ENCODE data around the gene RFT1.

The RFT1 gene

DNA sequence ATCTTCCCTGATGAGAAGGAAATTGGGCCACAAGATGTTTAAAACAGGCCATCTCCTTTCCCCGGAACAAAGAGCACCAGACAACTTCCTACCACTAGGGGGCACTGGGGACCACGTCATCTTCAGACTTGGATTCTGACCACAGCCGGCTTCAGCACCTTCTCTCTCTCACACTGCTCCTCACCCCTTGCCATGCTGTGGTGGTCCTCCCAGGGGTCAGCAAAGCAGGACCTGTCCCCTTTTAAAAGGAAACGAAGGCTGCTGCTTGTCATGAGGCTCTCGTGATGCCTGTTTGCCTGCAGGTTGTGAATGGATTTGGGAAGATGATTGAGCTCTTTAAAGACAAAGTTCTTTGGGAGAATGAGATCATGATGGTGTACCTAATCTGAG is 16.2 kb downstream of the RFT1 start:
- no peak for DNase-seq (ENCODE audit: low read depth, low spot score)
- CTCF ChIA-PET, result interaction anchor here (0.7 to 13.0 kb wide), 28 partner anchors 9 to 596 kb away, joined by 3 to 218 read pairs (median 6); partner anchors contain the start of gene RFT1
- no peak overlapping the region for H3K4me3 ChIP-seq (ENCODE audit: low read depth, low read length)
- TF ChIP-seq, protein P1, sequence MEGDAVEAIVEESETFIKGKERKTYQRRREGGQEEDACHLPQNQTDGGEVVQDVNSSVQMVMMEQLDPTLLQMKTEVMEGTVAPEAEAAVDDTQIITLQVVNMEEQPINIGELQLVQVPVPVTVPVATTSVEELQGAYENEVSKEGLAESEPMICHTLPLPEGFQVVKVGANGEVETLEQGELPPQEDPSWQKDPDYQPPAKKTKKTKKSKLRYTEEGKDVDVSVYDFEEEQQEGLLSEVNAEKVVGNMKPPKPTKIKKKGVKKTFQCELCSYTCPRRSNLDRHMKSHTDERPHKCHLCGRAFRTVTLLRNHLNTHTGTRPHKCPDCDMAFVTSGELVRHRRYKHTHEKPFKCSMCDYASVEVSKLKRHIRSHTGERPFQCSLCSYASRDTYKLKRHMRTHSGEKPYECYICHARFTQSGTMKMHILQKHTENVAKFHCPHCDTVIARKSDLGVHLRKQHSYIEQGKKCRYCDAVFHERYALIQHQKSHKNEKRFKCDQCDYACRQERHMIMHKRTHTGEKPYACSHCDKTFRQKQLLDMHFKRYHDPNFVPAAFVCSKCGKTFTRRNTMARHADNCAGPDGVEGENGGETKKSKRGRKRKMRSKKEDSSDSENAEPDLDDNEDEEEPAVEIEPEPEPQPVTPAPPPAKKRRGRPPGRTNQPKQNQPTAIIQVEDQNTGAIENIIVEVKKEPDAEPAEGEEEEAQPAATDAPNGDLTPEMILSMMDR (IDR thresholded peaks at IDR 0.05; ENCODE audit: insufficient read depth, low read length, missing control alignments), result peak; percentile 92
- POLR2A ChIA-PET, result interaction anchor here (1.7 kb wide), 1 partner anchor 11 kb away, joined by 3 read pairs; no protein-coding TSS in a partner anchor

DNA sequence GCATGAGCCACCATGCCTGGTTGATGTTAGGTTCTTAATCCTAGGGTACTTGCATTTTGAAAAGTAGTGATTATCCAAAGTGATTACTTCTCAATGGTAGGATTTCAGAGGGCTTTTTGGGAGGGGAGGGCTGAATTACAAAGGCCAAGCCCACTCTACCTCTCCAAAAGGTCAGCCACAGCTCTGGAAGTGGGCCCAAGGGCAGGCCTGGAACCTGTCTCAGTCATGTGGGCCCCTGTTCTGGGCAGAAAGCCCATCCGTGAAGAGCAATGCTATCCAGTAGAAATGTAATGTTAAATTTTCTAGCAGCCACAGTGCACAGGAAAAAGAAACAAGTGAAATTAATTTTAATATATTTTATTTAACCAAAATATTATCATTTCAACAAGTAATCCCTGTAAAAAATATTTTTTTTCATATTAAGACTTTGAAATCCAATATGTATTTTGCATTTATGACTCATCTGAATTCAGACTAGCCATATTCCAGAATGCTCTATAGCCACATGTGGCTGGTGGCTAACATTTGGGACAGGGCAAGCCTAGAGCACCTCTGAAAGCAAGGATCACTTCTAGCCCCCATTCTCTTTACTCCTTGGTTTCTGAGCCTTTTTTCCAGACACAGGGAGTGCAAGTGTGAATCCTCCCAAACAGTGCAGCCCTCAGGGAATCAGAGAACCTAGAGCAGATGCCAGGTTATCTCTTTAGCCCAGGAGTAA is 16.8 kb downstream of the RFT1 start:
- POLR2A ChIA-PET, result interaction anchor here (1.7 kb wide), 1 partner anchor 12 kb away, joined by 3 read pairs; no protein-coding TSS in a partner anchor
- DNase-seq (ENCODE audit: low read depth, low spot score), result no peak
- no peak overlapping the region for H3K4me3 ChIP-seq (ENCODE audit: low read depth, low read length)
- TF ChIP-seq, protein P1 (IDR thresholded peaks at IDR 0.05; ENCODE audit: insufficient read depth, low read length, missing control alignments), result no peak
- CTCF ChIA-PET, result interaction anchor here (0.6 to 13.0 kb wide), 30 partner anchors 9 to 597 kb away, joined by 3 to 218 read pairs (median 6); partner anchors contain the start of gene RFT1

DNA sequence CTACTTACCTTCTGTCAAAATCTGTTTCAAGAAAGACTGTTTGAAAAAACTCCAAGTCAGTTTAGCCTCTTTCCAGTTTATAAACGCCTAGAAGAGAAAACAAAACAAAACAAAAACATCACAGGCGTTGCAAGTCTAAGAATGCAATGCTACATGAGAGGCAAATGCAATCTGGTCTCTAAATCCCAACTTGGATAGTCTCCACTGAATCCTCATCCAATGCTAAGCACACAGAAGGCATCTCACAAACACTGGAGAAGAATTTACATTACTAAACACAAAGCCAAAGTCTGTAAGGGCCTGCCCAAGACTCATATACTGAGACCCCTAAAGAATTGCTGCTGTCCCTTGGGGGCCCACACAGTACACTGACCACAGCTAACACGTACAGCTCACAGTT is 18.4 kb downstream of the RFT1 start:
- H3K4me3 ChIP-seq (ENCODE audit: low read depth, low read length), result no peak overlapping the region
- ChIA-PET POLR2A (no interaction called here), CTCF (interaction anchor here (0.6 to 13.0 kb wide), 8 partner anchors 8 to 231 kb away, joined by 3 to 218 read pairs (median 9); no protein-coding TSS in a partner anchor)
- no peak for DNase-seq (ENCODE audit: low read depth, low spot score)
- TF ChIP-seq, protein P1 (IDR thresholded peaks at IDR 0.05; ENCODE audit: insufficient read depth, low read length, missing control alignments), result no peak

DNA sequence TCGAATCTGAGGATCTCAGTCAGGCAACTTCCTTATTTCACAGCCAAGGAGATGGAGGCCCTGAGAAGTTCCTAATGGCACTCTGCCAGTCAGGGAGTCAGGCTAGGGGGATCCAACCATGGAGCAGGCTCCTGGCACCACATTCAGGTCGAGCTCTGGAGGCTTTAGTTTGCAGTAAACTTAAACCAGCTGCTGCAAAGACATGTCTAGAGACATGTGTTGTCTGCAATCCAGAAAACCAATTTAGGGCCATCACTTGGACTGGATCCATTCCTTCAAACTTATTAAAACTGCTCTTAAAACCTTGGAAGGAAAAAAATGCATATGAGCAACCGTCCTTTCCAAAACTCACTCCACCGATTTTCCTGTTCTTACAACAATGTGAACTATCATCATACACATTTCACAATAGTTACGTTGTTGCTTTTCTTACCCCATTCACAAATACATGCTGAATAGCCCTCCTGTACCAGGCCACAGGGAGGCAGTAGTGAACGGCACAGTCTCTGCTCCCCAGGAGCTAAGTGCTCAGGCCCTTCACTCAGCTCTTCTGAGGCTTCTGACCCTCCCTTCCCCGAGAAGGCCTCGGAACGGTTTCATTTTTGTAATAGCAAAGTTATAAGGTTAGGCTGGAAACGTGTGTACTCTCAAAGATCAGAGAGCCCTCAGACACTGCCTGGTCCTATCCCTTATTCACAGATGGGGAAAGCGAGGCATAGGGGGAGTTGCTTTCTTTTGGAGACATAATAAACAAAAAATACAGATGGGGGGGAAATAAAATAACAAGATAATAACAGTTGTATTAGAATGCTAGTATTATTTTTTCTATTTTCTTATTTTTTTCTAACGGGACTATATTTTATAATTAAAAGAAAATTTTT is 20.1 kb downstream of the RFT1 start:
- no peak overlapping the region for H3K4me3 ChIP-seq (ENCODE audit: low read depth, low read length)
- DNase-seq (ENCODE audit: low read depth, low spot score), result no peak
- ChIA-PET CTCF (interaction anchor here (0.6 to 13.0 kb wide), 18 partner anchors 8 to 148 kb away, joined by 3 to 218 read pairs (median 4); partner anchors contain the start of gene RFT1), POLR2A (no interaction called here)
- TF ChIP-seq, protein P1 (IDR thresholded peaks at IDR 0.05; ENCODE audit: insufficient read depth, low read length, missing control alignments), result peak; percentile 63

DNA sequence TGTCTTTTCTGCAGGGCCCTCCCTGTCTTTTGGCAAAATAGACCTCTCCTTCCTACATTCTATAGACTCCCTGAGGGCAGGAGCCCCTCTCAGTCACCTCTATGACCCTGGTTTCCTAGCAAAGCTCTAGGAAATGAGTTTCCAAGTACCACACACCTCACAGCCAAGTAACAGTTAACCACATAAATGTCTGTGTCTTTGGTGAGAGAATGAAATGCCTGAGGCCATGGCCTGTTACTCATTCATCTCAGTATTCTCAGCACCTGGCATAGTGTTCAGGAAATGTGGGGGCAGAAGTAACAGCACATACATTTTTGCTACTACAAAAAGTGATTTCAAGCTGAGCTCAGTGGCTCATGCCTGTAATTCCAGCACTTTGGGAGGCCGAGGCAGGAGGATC is 21.0 kb downstream of the RFT1 start:
- no peak for DNase-seq (ENCODE audit: low read depth, low spot score)
- CTCF ChIA-PET, result interaction anchor here (0.6 to 13.0 kb wide), 9 partner anchors 11 to 128 kb away, joined by 3 to 218 read pairs (median 4); partner anchors contain the start of gene RFT1
- no peak overlapping the region for H3K4me3 ChIP-seq (ENCODE audit: low read depth, low read length)
- TF ChIP-seq, protein P1 (IDR thresholded peaks at IDR 0.05; ENCODE audit: insufficient read depth, low read length, missing control alignments), result no peak
- POLR2A ChIA-PET, result interaction anchor here (0.6 kb wide), 2 partner anchors 305 to 307 kb away, joined by 3 to 4 read pairs; no protein-coding TSS in a partner anchor

All from AG04449 (cell line).